ENCODE results near the gene ERAS.
"Not testable (repeated sequence)": the region's sequence is repeated elsewhere in the genome, so short reads cannot be mapped to it uniquely, and the experiment has no call there.

- not testable (repeated sequence) for TF ChIP-seq POLR2A (IDR thresholded peaks at IDR 0.05)
- TF ChIP-seq, protein P1, sequence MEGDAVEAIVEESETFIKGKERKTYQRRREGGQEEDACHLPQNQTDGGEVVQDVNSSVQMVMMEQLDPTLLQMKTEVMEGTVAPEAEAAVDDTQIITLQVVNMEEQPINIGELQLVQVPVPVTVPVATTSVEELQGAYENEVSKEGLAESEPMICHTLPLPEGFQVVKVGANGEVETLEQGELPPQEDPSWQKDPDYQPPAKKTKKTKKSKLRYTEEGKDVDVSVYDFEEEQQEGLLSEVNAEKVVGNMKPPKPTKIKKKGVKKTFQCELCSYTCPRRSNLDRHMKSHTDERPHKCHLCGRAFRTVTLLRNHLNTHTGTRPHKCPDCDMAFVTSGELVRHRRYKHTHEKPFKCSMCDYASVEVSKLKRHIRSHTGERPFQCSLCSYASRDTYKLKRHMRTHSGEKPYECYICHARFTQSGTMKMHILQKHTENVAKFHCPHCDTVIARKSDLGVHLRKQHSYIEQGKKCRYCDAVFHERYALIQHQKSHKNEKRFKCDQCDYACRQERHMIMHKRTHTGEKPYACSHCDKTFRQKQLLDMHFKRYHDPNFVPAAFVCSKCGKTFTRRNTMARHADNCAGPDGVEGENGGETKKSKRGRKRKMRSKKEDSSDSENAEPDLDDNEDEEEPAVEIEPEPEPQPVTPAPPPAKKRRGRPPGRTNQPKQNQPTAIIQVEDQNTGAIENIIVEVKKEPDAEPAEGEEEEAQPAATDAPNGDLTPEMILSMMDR (IDR thresholded peaks at IDR 0.05), result not testable (repeated sequence)
Measured at GRCh38 chrX:48819394-48819793, 6.9 kb upstream of the ERAS start.

Measured in Peyer's patch (tissue), 4 donors.